Liver (tissue), 9 donors: ENCODE results near the gene MYL7. TPM values are rescaled to one million over a fixed set of nuclear protein-coding genes. Genes with fewer than 3 reads are reported as not detected.

Source experiments
- DNase-seq: peaks from one replicate; pipeline ENCODE4 v3.0.0-alpha.2; 2017; ENCODE audit warnings: low spot score
- H3K27ac ChIP-seq, 2 donors: one replicate each; pipeline ENCODE4 v1.7.0; 2013; ENCODE audit warnings: inconsistent platforms in 2 of 2, low read length in 2 of 2, control low read depth in 1 of 2, low read depth in 1 of 2, mild to moderate bottlenecking in 1 of 2
- H3K27me3 ChIP-seq, 4 donors: one replicate each; pipeline versions ENCODE4 v1.6.1 to v1.7.0; 2013; ENCODE audit warnings: low read length in 3 of 4, inconsistent platforms in 1 of 4, mild to moderate bottlenecking in 1 of 4, moderate library complexity in 1 of 4; ENCODE audit not compliant: control insufficient read depth in 4 of 4, insufficient read depth in 4 of 4
- H3K36me3 ChIP-seq, 4 donors: one replicate each; pipeline versions ENCODE4 v1.6.1 to v1.7.0; 2013; ENCODE audit warnings: low read length in 3 of 4, mild to moderate bottlenecking in 3 of 4, low read depth in 1 of 4, moderate library complexity in 1 of 4; ENCODE audit not compliant: control insufficient read depth in 4 of 4, insufficient read depth in 3 of 4
- H3K4me1 ChIP-seq, 4 donors: one replicate each; pipeline versions ENCODE4 v1.6.1 to v1.7.0; 2013; ENCODE audit warnings: low read length in 3 of 4, mild to moderate bottlenecking in 3 of 4, moderate library complexity in 1 of 4; ENCODE audit not compliant: control insufficient read depth in 4 of 4, insufficient read depth in 4 of 4
- H3K4me3 ChIP-seq, 3 donors: one replicate each; pipeline versions ENCODE4 v1.6.1 to v1.7.0; 2013; ENCODE audit warnings: low read length in 3 of 3, control low read depth in 1 of 3, low read depth in 1 of 3, mild to moderate bottlenecking in 1 of 3
- H3K9ac ChIP-seq, 2 donors: one replicate each; pipeline ENCODE4 v1.7.0; 2013; ENCODE audit warnings: low read length in 2 of 2, mild to moderate bottlenecking in 2 of 2, moderate library complexity in 2 of 2, control low read depth in 1 of 2, low read depth in 1 of 2
- H3K9me3 ChIP-seq, 4 donors: one replicate each; pipeline versions ENCODE4 v1.6.1 to v1.7.0; 2013; ENCODE audit warnings: low read length in 3 of 4; ENCODE audit not compliant: control insufficient read depth in 4 of 4
- EGR1 ChIP-seq, 2 donors: IDR thresholded peaks; 2 replicates each; pipeline ENCODE4 v1.6.1; 2016 to 2018; ENCODE audit warnings: antibody characterized with exemption in 2 of 2, low read depth in 2 of 2
- FOXA2 ChIP-seq: IDR thresholded peaks from 2 replicates; pipeline ENCODE4 v1.6.1; 2016; ENCODE audit warnings: antibody characterized with exemption
- GABPA ChIP-seq, 2 donors: IDR thresholded peaks in 1 of 2; conservative IDR thresholded peaks in 1 of 2; 2 replicates each; pipeline ENCODE4 v1.6.1; 2016; ENCODE audit warnings: antibody characterized with exemption in 2 of 2, mild to moderate bottlenecking in 1 of 2, moderate library complexity in 1 of 2
- HNF4A ChIP-seq, 2 donors: conservative IDR thresholded peaks; 2 replicates each; pipeline ENCODE4 v1.6.1; 2016; ENCODE audit warnings: antibody characterized with exemption in 2 of 2, mild to moderate bottlenecking in 2 of 2
- HNF4G ChIP-seq: IDR thresholded peaks from 2 replicates; pipeline ENCODE4 v1.6.1; 2016; ENCODE audit warnings: antibody characterized with exemption
- JUND ChIP-seq, 2 donors: IDR thresholded peaks; 2 replicates each; pipeline ENCODE4 v1.6.1; 2016; ENCODE audit warnings: antibody characterized with exemption in 2 of 2
- RAD21 ChIP-seq, 2 donors: IDR thresholded peaks; 2 replicates each; pipeline ENCODE4 v1.6.1; 2016; ENCODE audit warnings: antibody characterized with exemption in 2 of 2, mild to moderate bottlenecking in 2 of 2
- RXRA ChIP-seq, 2 donors: IDR thresholded peaks; 2 replicates each; pipeline ENCODE4 v1.6.1; 2017 to 2018; ENCODE audit warnings: antibody characterized with exemption in 2 of 2, mild to moderate bottlenecking in 1 of 2
- SP1 ChIP-seq: IDR thresholded peaks from 2 replicates; pipeline ENCODE4 v1.6.1; 2018; ENCODE audit warnings: antibody characterized with exemption, mild to moderate bottlenecking
- TAF1 ChIP-seq: conservative IDR thresholded peaks from 2 replicates; pipeline ENCODE4 v1.6.1; 2016; ENCODE audit warnings: antibody characterized with exemption, mild to moderate bottlenecking
- YY1 ChIP-seq: IDR thresholded peaks from 2 replicates; pipeline ENCODE4 v1.6.1; 2016; ENCODE audit warnings: antibody characterized with exemption, mild to moderate bottlenecking
- WGBS: extraction: QIAGEN DNeasy Blood & Tissue Kit; methylation state at CpG from one replicate; pipeline ENCODE4 v1.1.7; 2013; 5-methylcytosine and 5-hydroxymethylcytosine counted together
- polyA plus RNA-seq, 2 donors: library from polyadenylated mRNA; stranded (reverse) in 1 of 2; unstranded in 1 of 2; fragments of 200-250 nt in 1 of 2; fragments of >200 nt in 1 of 2; fragmentation: Nextera tagmentation in 1 of 2; extraction: Ambion mirVana in 1 of 2; gene quantifications; one replicate each; pipeline versions ENCODE4 v1.2.1 to v1.2.3, GENCODE V29; 2013 to 2015
- total RNA-seq, 2 donors: library from RNA; depleted of rRNA; stranded (reverse); fragments of >200 nt; gene quantifications; one replicate each; pipeline ENCODE4 v1.2.3, GENCODE V29; 2014
- TF ChIP-seq, protein P1 (sequence below): fragments of 150-350 bp; IDR thresholded peaks from 2 replicates; pipeline ENCODE4 v1.5.1; 2017; ENCODE audit warnings: improper control_type of control experiment, low read depth, low read length; ENCODE audit not compliant: missing input control
- TF ChIP-seq, protein P2 (sequence below): IDR thresholded peaks from 2 replicates; pipeline ENCODE4 v1.6.1; 2016; ENCODE audit warnings: antibody characterized with exemption, mild to moderate bottlenecking
- TF ChIP-seq, protein P3 (sequence below): IDR thresholded peaks from 2 replicates; pipeline ENCODE4 v1.6.1; 2016; ENCODE audit warnings: antibody characterized with exemption
- TF ChIP-seq, protein P4 (sequence below): IDR thresholded peaks from 2 replicates; pipeline ENCODE4 v1.6.1; 2016; ENCODE audit warnings: antibody characterized with exemption
- donor health status: healthy.
- donor health status: healthy.
- donor health status: healthy.
- donor health status: healthy.
- donor health status: healthy.

The MYL7 gene
- total and polyA plus RNA-seq, 4 donors, result not detected

DNA sequence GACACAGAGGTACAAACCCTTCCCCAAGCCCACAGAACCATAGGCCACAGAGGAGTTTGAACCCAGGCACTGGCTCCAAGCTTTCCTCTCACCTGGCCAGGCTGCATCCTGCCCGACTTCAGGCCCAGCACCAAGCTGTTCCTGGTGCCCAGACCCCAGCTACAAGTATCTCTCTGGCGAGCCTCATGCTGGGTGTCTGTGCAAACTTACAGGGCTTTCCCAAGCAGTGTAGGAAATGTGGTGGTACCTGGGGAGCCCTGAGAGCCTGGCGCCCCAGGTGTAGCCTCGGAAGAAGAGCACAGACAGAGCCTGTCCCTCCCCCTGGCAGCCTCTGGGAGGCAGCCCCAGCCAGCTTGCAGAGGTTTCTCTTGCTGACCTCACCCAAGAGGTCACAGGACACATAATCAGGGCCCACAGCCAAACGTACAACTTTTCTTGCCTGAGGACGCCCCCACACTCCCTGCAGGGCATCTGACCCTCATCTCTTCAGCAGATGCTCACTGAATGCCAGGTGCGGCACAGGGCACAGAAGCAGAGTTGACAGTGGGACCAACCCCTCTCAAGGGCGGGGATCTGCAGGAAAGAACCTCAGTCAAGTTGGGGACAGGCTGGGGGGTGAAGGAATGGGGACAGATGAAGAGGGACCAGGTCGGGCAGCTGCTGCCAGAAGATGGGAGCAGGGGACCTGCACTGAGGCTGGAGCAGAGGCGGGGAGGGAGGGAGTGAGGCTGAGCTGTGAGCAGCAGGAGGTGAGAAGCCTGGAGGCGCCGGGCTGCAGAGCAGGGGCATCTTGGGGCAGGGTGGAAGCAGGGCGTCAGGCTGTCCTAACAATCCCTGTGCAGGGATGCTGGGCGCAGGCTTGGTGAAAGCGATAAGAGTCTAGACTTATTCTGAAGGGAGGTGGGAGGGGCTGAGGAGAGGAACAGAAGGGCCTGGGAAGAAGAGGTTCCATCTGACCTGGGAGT is 16.3 kb upstream of the MYL7 start:
- TF ChIP-seq, protein P1, sequence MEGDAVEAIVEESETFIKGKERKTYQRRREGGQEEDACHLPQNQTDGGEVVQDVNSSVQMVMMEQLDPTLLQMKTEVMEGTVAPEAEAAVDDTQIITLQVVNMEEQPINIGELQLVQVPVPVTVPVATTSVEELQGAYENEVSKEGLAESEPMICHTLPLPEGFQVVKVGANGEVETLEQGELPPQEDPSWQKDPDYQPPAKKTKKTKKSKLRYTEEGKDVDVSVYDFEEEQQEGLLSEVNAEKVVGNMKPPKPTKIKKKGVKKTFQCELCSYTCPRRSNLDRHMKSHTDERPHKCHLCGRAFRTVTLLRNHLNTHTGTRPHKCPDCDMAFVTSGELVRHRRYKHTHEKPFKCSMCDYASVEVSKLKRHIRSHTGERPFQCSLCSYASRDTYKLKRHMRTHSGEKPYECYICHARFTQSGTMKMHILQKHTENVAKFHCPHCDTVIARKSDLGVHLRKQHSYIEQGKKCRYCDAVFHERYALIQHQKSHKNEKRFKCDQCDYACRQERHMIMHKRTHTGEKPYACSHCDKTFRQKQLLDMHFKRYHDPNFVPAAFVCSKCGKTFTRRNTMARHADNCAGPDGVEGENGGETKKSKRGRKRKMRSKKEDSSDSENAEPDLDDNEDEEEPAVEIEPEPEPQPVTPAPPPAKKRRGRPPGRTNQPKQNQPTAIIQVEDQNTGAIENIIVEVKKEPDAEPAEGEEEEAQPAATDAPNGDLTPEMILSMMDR, result peak; percentile 32
- TF ChIP-seq JUND (IDR thresholded peaks at IDR 0.05) (no peak), HNF4A (conservative IDR thresholded peaks at IDR 0.05) (peak in 1 of 2 donors; percentile 40), RXRA (IDR thresholded peaks at IDR 0.05) (peak; percentile 67 to 89), TAF1 (no peak), SP1 (peak; percentile 26), RAD21 (IDR thresholded peaks at IDR 0.05) (peak; percentile 75 to 83)
- WGBS, result 64% methylated on average over 15 of the region's 15 CpGs
- H3K27me3 ChIP-seq, result no peaks in the 10 kb centered on the region

DNA sequence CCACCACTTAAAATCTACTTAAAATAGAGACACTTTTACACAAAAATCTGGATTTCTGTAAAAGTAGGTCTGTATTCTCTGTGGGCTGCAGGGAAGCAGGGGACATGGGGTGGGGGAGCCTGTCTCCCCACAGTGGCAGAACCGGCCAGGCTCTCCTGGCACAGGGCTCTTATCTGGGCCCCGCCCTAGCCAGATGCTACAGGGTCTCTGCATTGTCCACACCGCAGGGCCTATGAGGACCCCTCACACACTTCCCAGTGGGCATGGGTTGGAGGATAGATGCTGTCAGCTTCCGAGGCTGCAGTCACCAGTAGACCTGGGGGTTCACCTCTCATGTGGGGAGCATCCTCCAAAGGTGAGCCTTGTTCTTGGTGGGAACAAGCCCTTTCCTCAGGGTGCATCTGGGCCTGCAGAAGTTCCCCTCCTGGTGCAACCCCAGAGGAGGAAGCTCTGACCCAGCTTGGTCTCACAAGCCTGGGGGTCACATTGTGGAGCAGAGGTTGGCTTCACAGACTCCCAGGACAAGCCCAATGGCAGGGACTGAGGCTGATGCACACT is 15.4 kb upstream of the MYL7 start:
- TF ChIP-seq EGR1 (IDR thresholded peaks at IDR 0.05; ENCODE audit: low read depth in 2 of 2) (no peak), GABPA (IDR thresholded peaks at IDR 0.05 in 1 of 2, conservative IDR thresholded peaks at IDR 0.05 in 1 of 2) (no peak), FOXA2 (no peak), YY1 (no peak), TAF1 (no peak), RAD21 (IDR thresholded peaks at IDR 0.05) (no peak), HNF4G (no peak), JUND (IDR thresholded peaks at IDR 0.05) (no peak)
- TF ChIP-seq, protein P1, result no peak
- TF ChIP-seq, protein P2, sequence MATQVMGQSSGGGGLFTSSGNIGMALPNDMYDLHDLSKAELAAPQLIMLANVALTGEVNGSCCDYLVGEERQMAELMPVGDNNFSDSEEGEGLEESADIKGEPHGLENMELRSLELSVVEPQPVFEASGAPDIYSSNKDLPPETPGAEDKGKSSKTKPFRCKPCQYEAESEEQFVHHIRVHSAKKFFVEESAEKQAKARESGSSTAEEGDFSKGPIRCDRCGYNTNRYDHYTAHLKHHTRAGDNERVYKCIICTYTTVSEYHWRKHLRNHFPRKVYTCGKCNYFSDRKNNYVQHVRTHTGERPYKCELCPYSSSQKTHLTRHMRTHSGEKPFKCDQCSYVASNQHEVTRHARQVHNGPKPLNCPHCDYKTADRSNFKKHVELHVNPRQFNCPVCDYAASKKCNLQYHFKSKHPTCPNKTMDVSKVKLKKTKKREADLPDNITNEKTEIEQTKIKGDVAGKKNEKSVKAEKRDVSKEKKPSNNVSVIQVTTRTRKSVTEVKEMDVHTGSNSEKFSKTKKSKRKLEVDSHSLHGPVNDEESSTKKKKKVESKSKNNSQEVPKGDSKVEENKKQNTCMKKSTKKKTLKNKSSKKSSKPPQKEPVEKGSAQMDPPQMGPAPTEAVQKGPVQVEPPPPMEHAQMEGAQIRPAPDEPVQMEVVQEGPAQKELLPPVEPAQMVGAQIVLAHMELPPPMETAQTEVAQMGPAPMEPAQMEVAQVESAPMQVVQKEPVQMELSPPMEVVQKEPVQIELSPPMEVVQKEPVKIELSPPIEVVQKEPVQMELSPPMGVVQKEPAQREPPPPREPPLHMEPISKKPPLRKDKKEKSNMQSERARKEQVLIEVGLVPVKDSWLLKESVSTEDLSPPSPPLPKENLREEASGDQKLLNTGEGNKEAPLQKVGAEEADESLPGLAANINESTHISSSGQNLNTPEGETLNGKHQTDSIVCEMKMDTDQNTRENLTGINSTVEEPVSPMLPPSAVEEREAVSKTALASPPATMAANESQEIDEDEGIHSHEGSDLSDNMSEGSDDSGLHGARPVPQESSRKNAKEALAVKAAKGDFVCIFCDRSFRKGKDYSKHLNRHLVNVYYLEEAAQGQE, result no peak
- TF ChIP-seq, protein P3, sequence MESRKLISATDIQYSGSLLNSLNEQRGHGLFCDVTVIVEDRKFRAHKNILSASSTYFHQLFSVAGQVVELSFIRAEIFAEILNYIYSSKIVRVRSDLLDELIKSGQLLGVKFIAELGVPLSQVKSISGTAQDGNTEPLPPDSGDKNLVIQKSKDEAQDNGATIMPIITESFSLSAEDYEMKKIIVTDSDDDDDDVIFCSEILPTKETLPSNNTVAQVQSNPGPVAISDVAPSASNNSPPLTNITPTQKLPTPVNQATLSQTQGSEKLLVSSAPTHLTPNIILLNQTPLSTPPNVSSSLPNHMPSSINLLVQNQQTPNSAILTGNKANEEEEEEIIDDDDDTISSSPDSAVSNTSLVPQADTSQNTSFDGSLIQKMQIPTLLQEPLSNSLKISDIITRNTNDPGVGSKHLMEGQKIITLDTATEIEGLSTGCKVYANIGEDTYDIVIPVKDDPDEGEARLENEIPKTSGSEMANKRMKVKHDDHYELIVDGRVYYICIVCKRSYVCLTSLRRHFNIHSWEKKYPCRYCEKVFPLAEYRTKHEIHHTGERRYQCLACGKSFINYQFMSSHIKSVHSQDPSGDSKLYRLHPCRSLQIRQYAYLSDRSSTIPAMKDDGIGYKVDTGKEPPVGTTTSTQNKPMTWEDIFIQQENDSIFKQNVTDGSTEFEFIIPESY, result no peak
- TF ChIP-seq, protein P4, sequence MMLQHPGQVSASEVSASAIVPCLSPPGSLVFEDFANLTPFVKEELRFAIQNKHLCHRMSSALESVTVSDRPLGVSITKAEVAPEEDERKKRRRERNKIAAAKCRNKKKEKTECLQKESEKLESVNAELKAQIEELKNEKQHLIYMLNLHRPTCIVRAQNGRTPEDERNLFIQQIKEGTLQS, result no peak

More for the DNA sequence above, 16.3 kb upstream of the MYL7 start:
- Histone ChIP-seq H3K9ac (no peak overlapping the region), H3K9me3 (no peaks in the 10 kb centered on the region), H3K4me3 (no peak overlapping the region), H3K27ac (no peak overlapping the region), H3K36me3 (no peaks in the 10 kb centered on the region), H3K4me1 (peaks cover 21 to 79% (median 69%) of the 10 kb centered on the region in 4 donors)
- no peak for DNase-seq

More for the DNA sequence above, 15.4 kb upstream of the MYL7 start:
- Histone ChIP-seq H3K27ac (no peak overlapping the region), H3K36me3 (peaks cover 0 to 4% (median 0%) of the 10 kb centered on the region in 4 donors), H3K27me3 (no peaks in the 10 kb centered on the region), H3K9me3 (no peaks in the 10 kb centered on the region), H3K4me3 (no peak overlapping the region), H3K9ac (no peak overlapping the region), H3K4me1 (peaks cover 21 to 71% (median 61%) of the 10 kb centered on the region in 4 donors)
- DNase-seq, result no peak
- 82% methylated on average over 4 of the region's 4 CpGs for WGBS
